Measurements from ENCODE around the gene FAM210B. TPM values are rescaled to one million over a fixed set of nuclear protein-coding genes. Genes with fewer than 3 reads are reported as not detected.
"Not testable (repeated sequence)": the region's sequence is repeated elsewhere in the genome, so short reads cannot be mapped to it uniquely, and the experiment has no call there.

Gene FAM210B
- total RNA-seq (2014; rRNA removed; shearing (Covaris generic)) = 19.1 and 23.9 TPM in 2 replicates

- H3K36me3 ChIP-seq (replicated peaks; ENCODE audit: control insufficient read depth, insufficient read depth, low read length) = no peaks in the 10 kb centered on the region; the same call in 1 of the 2 replicates
- DNase-seq = peak; percentile 99
- H3K4me3 ChIP-seq (ENCODE audit: insufficient read depth, low read depth, low read length) = peak within 1 kb of the TSS; percentile 76
- H3K27me3 ChIP-seq (ENCODE audit: control insufficient read depth, insufficient read depth, low read length) = peaks cover 5% of the 10 kb centered on the region; the same call in 1 of the 2 replicates
These were observed at the start of gene FAM210B for GRCh38 chr20:56358600-56359211. TSS of gene FAM210B (plus strand) at chr20:56358974. CDS start at chr20:56359006, 32 bp downstream.

DNA sequence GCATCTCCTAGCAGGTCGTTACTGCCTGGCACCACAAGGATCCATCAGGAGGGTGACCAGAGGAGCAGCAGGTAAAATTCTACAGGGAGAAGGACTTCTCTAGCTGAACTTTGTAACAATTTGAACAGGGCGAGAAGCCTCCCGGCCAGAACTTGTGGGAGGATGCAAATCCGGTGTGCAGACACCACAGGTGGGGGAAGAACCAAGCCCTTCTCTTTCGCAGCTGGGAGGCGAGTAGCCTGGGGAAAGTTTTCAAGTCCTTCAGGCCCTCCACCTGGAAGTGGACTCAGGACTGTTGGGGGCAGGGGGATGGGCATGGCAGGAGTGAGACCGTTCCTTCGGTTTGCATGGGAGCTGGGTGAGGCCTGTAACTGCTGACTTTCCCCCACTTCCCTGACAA lies 42.7 kb upstream of the FAM210B start:
- no peak overlapping the region for H3K4me3 ChIP-seq (ENCODE audit: insufficient read depth, low read depth, low read length)

DNA sequence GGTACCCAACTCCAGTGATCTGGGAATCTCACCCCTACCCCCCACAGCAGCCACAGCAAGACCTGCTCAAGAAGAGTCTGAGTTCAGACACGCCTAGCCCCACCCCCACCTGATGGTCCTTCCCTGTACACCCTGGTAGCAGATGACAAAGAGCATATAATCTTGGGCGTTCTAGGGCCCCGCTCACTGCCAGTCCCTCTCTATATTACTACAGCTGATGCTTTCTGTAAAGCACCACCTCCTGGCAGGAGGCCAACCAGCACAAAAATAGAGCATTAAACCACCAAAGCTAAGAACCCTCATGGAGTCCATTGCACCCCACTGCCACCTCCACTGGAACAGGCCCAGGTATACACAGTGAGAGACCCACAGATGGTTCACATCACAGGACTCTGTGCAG lies 42.3 kb upstream of the FAM210B start:
- no peaks in the 10 kb centered on the region for H3K27me3 ChIP-seq (ENCODE audit: control insufficient read depth, insufficient read depth, low read length)
- no peak for DNase-seq
- no peak overlapping the region for H3K4me3 ChIP-seq (ENCODE audit: insufficient read depth, low read depth, low read length)
- no peaks in the 10 kb centered on the region for H3K36me3 ChIP-seq (replicated peaks; ENCODE audit: control insufficient read depth, insufficient read depth, low read length)

More for the DNA sequence above, 42.7 kb upstream of the FAM210B start:
- Histone ChIP-seq H3K27me3 (ENCODE audit: control insufficient read depth, insufficient read depth, low read length) (no peaks in the 10 kb centered on the region), H3K36me3 (replicated peaks; ENCODE audit: control insufficient read depth, insufficient read depth, low read length) (no peaks in the 10 kb centered on the region)
- no peak for DNase-seq

DNA sequence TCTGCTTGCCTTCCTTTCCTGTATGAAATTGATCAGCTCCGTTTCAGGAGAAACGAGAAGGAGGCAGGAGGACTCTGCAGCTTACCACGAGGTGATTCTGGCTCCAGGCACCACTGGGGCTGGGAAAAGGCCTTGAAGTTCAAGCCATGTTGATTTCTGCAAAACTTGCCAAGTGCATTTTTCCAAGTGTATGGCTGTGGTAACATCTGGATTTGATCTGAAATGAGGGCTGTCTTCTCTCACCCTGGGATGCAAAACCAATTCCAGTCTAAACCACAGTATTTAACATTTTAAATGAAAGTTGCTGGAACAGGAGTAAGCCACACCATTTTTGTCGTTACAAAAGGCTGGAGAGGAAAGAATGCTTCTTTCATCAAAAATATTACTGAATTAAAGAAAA lies 36.1 kb upstream of the FAM210B start:
- H3K27me3 ChIP-seq (ENCODE audit: control insufficient read depth, insufficient read depth, low read length) = no peaks in the 10 kb centered on the region
- no peak overlapping the region for H3K4me3 ChIP-seq (ENCODE audit: insufficient read depth, low read depth, low read length)
- no peaks in the 10 kb centered on the region for H3K36me3 ChIP-seq (replicated peaks; ENCODE audit: control insufficient read depth, insufficient read depth, low read length)

DNA sequence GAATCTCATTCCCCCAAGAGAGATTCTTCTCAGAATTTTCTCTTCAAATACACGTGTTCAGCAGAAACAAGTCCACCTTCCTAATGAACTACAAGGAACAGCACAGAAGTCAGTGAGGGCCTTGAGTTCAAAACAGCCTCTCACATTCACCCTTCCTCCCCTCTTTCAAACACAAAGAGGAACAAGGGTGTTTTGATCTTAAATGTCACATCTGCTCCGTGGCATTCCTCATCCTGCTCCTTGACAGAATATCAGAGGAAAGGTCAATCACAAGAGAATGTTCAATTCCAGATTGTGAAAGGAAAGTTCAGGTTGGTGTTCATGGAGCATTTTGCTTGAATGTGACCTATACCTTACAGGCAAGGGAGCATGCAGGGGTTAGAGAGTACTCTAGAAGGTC lies 35.6 kb upstream of the FAM210B start:
- Histone ChIP-seq H3K27me3 (ENCODE audit: control insufficient read depth, insufficient read depth, low read length) (no peaks in the 10 kb centered on the region), H3K4me3 (ENCODE audit: insufficient read depth, low read depth, low read length) (no peak overlapping the region), H3K36me3 (replicated peaks; ENCODE audit: control insufficient read depth, insufficient read depth, low read length) (no peaks in the 10 kb centered on the region)
- no peak for DNase-seq

More for the DNA sequence above, 36.1 kb upstream of the FAM210B start:
- no peak for DNase-seq

GRCh38 chr20:56323656-56324055 lies 35.1 kb upstream of the FAM210B start:
- DNase-seq = no peak
- no peaks in the 10 kb centered on the region for H3K27me3 ChIP-seq (ENCODE audit: control insufficient read depth, insufficient read depth, low read length)
- H3K4me3 ChIP-seq (ENCODE audit: insufficient read depth, low read depth, low read length) = no peak overlapping the region
- no peaks in the 10 kb centered on the region for H3K36me3 ChIP-seq (replicated peaks; ENCODE audit: control insufficient read depth, insufficient read depth, low read length)

GRCh38 chr20:56324806-56325205 lies 34.0 kb upstream of the FAM210B start:
- H3K36me3 ChIP-seq (replicated peaks; ENCODE audit: control insufficient read depth, insufficient read depth, low read length) = no peaks in the 10 kb centered on the region
- no peak for DNase-seq
- no peaks in the 10 kb centered on the region for H3K27me3 ChIP-seq (ENCODE audit: control insufficient read depth, insufficient read depth, low read length)
- no peak overlapping the region for H3K4me3 ChIP-seq (ENCODE audit: insufficient read depth, low read depth, low read length)

GRCh38 chr20:56328861-56329260 lies 29.9 kb upstream of the FAM210B start:
- Histone ChIP-seq H3K36me3 (replicated peaks; ENCODE audit: control insufficient read depth, insufficient read depth, low read length) (no peaks in the 10 kb centered on the region), H3K4me3 (ENCODE audit: insufficient read depth, low read depth, low read length) (no peak overlapping the region), H3K27me3 (ENCODE audit: control insufficient read depth, insufficient read depth, low read length) (no peaks in the 10 kb centered on the region)
- DNase-seq = no peak

- not testable (repeated sequence) for H3K4me3 ChIP-seq (ENCODE audit: insufficient read depth, low read depth, low read length); H3K36me3 ChIP-seq (replicated peaks; ENCODE audit: control insufficient read depth, insufficient read depth, low read length); H3K27me3 ChIP-seq (ENCODE audit: control insufficient read depth, insufficient read depth, low read length); DNase-seq
These were observed 22.1 kb upstream of the FAM210B start for GRCh38 chr20:56336709-56337108.

GRCh38 chr20:56342783-56343182 lies 16.0 kb upstream of the FAM210B start:
- no peak overlapping the region for H3K4me3 ChIP-seq (ENCODE audit: insufficient read depth, low read depth, low read length)
- no peaks in the 10 kb centered on the region for H3K36me3 ChIP-seq (replicated peaks; ENCODE audit: control insufficient read depth, insufficient read depth, low read length)
- no peak for DNase-seq
- H3K27me3 ChIP-seq (ENCODE audit: control insufficient read depth, insufficient read depth, low read length) = peaks cover 34% of the 10 kb centered on the region

DNA sequence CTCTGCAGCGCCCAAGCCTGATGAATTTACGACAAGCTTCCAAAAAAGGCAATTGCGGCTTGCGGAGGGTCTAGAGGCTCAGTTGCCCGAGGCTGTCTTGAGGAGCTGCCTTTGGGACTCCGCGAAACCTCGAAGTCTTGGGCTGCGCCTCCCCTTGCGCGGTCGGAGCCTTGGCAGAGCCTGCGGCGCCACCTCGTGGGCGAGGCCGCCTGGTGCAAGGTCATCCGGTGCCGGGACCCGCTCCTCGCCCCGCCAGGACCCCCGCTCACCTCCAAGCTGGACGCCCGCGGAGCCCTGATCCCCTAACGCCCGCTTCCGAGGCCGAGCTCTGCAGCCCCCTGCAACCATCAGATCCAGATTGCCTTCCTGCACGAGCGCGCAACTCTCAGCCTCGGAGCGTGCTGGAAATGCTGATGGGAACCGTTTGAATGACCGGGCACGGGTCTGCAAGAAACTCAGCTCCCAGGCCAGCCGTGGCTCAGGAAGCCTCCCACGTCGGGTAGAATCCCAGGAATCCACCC lies 14.9 kb upstream of the FAM210B start:
- peak overlapping the region; percentile 17 for H3K4me3 ChIP-seq (ENCODE audit: insufficient read depth, low read depth, low read length)
- peaks cover 34% of the 10 kb centered on the region for H3K27me3 ChIP-seq (ENCODE audit: control insufficient read depth, insufficient read depth, low read length)
- DNase-seq = peak; percentile 95
- no peaks in the 10 kb centered on the region for H3K36me3 ChIP-seq (replicated peaks; ENCODE audit: control insufficient read depth, insufficient read depth, low read length)

- peaks cover 40% of the 10 kb centered on the region for H3K27me3 ChIP-seq (ENCODE audit: control insufficient read depth, insufficient read depth, low read length)
- no peaks in the 10 kb centered on the region for H3K36me3 ChIP-seq (replicated peaks; ENCODE audit: control insufficient read depth, insufficient read depth, low read length)
- H3K4me3 ChIP-seq (ENCODE audit: insufficient read depth, low read depth, low read length) = no peak overlapping the region
- no peak for DNase-seq
These were observed 12.9 kb upstream of the FAM210B start for GRCh38 chr20:56345911-56346310.

GRCh38 chr20:56347628-56348304 lies 11.0 kb upstream of the FAM210B start:
- Histone ChIP-seq H3K27me3 (ENCODE audit: control insufficient read depth, insufficient read depth, low read length) (peaks cover 40% of the 10 kb centered on the region), H3K4me3 (ENCODE audit: insufficient read depth, low read depth, low read length) (no peak overlapping the region), H3K36me3 (replicated peaks; ENCODE audit: control insufficient read depth, insufficient read depth, low read length) (no peaks in the 10 kb centered on the region)
- DNase-seq = peak; percentile 46

GRCh38 chr20:56348305-56348693 lies 10.5 kb upstream of the FAM210B start:
- no peak overlapping the region for H3K4me3 ChIP-seq (ENCODE audit: insufficient read depth, low read depth, low read length)
- peaks cover 36% of the 10 kb centered on the region for H3K27me3 ChIP-seq (ENCODE audit: control insufficient read depth, insufficient read depth, low read length)
- DNase-seq = no peak
- no peaks in the 10 kb centered on the region for H3K36me3 ChIP-seq (replicated peaks; ENCODE audit: control insufficient read depth, insufficient read depth, low read length)

DNA sequence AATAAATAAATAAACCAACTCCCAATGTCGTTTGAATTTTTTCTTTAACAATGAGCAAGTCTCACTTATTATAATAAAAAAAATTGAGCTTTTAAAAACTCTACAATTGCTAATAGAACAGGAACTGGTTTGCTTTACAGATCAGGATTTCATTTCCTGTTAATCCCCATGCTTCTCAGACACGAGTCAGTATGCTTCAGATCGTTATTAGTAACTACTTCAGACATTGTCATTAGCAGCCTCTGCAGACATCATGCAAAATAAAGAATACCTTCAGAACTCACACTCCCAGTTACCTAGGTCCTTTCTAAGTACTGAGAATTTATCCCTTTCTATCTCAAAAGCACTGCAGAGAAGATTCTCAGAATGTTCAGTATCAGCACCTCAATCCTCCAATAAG lies 10.0 kb upstream of the FAM210B start:
- H3K27me3 ChIP-seq (ENCODE audit: control insufficient read depth, insufficient read depth, low read length) = peaks cover 32% of the 10 kb centered on the region
- DNase-seq = no peak
- H3K36me3 ChIP-seq (replicated peaks; ENCODE audit: control insufficient read depth, insufficient read depth, low read length) = no peaks in the 10 kb centered on the region
- no peak overlapping the region for H3K4me3 ChIP-seq (ENCODE audit: insufficient read depth, low read depth, low read length)
